ENCODE results near the gene NRXN3. TPM values are rescaled to one million over a fixed set of nuclear protein-coding genes. Genes with fewer than 3 reads are reported as not detected.

Gene NRXN3
- total RNA-seq, 2 experiments from 2014 or later: not detected

DNA sequence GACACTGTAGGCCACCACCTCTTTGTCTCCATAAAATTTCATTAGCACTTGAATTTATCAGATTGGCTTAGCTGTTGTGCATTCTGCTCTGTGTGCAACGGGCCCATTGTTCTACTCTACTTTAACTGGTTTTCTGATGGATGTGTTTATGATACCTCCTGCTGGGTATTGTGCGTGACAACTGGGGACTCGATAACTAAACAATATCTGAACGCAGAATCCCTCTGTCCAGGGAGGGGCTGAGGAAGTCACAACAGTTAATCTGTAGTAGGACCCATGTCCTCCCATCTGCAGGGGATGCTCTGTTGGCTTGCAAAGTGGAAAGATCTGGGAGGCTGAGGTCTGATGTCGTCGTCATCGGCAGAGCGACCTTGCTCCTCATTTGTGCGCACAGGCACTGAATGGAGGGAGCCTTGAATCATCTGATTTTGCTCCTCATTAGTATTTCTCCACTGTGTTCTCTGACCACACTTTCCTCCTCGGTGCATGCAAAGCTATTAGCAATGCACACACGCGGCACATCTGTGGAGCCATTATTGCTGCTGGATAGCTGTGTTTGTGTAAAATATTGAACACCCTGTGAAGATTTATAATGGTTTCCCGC, 422.5 kb downstream of the NRXN3 start:
- intact Hi-C loops (cut with micrococcal nuclease; ENCODE audit: unreplicated experiment): loop anchor here (10.0 kb wide), 1 partner anchor 568 kb away; no protein-coding TSS in a partner anchor
- H2AFZ ChIP-seq (ENCODE audit: low read length): no peak overlapping the region
- CTCF ChIA-PET (ENCODE audit: unreplicated experiment): no interaction called here

GRCh38 chr14:78593949-78594348, 423.8 kb downstream of the NRXN3 start:
- no peaks in the 10 kb centered on the region for H3K4me1 ChIP-seq (ENCODE audit: insufficient read depth, low read length, poor library complexity, severe bottlenecking)
- no peaks in the 10 kb centered on the region for H3K9me3 ChIP-seq (ENCODE audit: low read length)
- H2AFZ ChIP-seq (ENCODE audit: low read length): no peak overlapping the region
- BruUV-seq (replicated peaks): no TSS peak
- no peaks in the 10 kb centered on the region for H4K20me1 ChIP-seq (ENCODE audit: insufficient read depth, low read length)
- ChIA-PET CTCF (ENCODE audit: unreplicated experiment) (no interaction called here), POLR2A (no interaction called here)
- no peaks in the 10 kb centered on the region for H3K79me2 ChIP-seq (ENCODE audit: insufficient read depth, low read depth, low read length)
- no peak overlapping the region for H3K4me2 ChIP-seq (ENCODE audit: low read length)
- no peaks in the 10 kb centered on the region for H3K36me3 ChIP-seq (ENCODE audit: insufficient read depth, low read length)
- H3K4me3 ChIP-seq (ENCODE audit: low read depth, low read length, poor library complexity, severe bottlenecking): no peak overlapping the region
- TF ChIP-seq CTCF (conservative IDR thresholded peaks at IDR 0.05; ENCODE audit: low read length): no peak
- no peak for TF ChIP-seq EZH2phosphoT487 (IDR thresholded peaks at IDR 0.05; ENCODE audit: borderline replicate concordance, low read depth, low read length)
- H3K9me2 ChIP-seq (ENCODE audit: insufficient read depth, low read length): no peaks in the 10 kb centered on the region
- intact Hi-C loops (cut with micrococcal nuclease; ENCODE audit: unreplicated experiment): loop anchor here (10.0 kb wide), 1 partner anchor 569 kb away; no protein-coding TSS in a partner anchor
- DNase-seq (ENCODE audit: low spot score): no peak
- no peak overlapping the region for H3K27ac ChIP-seq (ENCODE audit: low read depth, low read length, poor library complexity, severe bottlenecking)

More for the DNA sequence above, 422.5 kb downstream of the NRXN3 start:
- no peaks in the 10 kb centered on the region for H4K20me1 ChIP-seq (ENCODE audit: insufficient read depth, low read length)
- H3K36me3 ChIP-seq (ENCODE audit: insufficient read depth, low read length): no peaks in the 10 kb centered on the region
- no peaks in the 10 kb centered on the region for H3K9me3 ChIP-seq (ENCODE audit: low read length)
- no peaks in the 10 kb centered on the region for H3K79me2 ChIP-seq (ENCODE audit: insufficient read depth, low read depth, low read length)
- H3K4me2 ChIP-seq (ENCODE audit: low read length): no peak overlapping the region
- no peak overlapping the region for H3K4me3 ChIP-seq (ENCODE audit: low read depth, low read length, poor library complexity, severe bottlenecking)
- POLR2A ChIA-PET: interaction anchor here (0.5 kb wide), 1 partner anchor 796 kb away, joined by 3 read pairs; no protein-coding TSS in a partner anchor
- no peaks in the 10 kb centered on the region for H3K9me2 ChIP-seq (ENCODE audit: insufficient read depth, low read length)
- DNase-seq (ENCODE audit: low spot score): no peak
- H3K27ac ChIP-seq (ENCODE audit: low read depth, low read length, poor library complexity, severe bottlenecking): no peak overlapping the region
- H3K4me1 ChIP-seq (ENCODE audit: insufficient read depth, low read length, poor library complexity, severe bottlenecking): no peaks in the 10 kb centered on the region
- TF ChIP-seq CTCF (conservative IDR thresholded peaks at IDR 0.05; ENCODE audit: low read length) (no peak), EZH2phosphoT487 (IDR thresholded peaks at IDR 0.05; ENCODE audit: borderline replicate concordance, low read depth, low read length) (no peak)
- no TSS peak for BruUV-seq (replicated peaks)

GRCh38 chr14:78595797-78596196, 425.6 kb downstream of the NRXN3 start:
- H3K79me2 ChIP-seq (ENCODE audit: insufficient read depth, low read depth, low read length): no peaks in the 10 kb centered on the region
- no peak for DNase-seq (ENCODE audit: low spot score)
- no peaks in the 10 kb centered on the region for H3K4me1 ChIP-seq (ENCODE audit: insufficient read depth, low read length, poor library complexity, severe bottlenecking)
- no peak overlapping the region for H2AFZ ChIP-seq (ENCODE audit: low read length)
- no peak overlapping the region for H3K4me2 ChIP-seq (ENCODE audit: low read length)
- H3K27ac ChIP-seq (ENCODE audit: low read depth, low read length, poor library complexity, severe bottlenecking): no peak overlapping the region
- H3K4me3 ChIP-seq (ENCODE audit: low read depth, low read length, poor library complexity, severe bottlenecking): no peak overlapping the region
- no TSS peak for BruUV-seq (replicated peaks)
- intact Hi-C loops (cut with micrococcal nuclease; ENCODE audit: unreplicated experiment): loop anchor here (5.0 to 10.0 kb wide), 2 partner anchors 571 to 733 kb away; no protein-coding TSS in a partner anchor
- POLR2A ChIA-PET: no interaction called here
- no peaks in the 10 kb centered on the region for H3K9me2 ChIP-seq (ENCODE audit: insufficient read depth, low read length)
- no peaks in the 10 kb centered on the region for H3K36me3 ChIP-seq (ENCODE audit: insufficient read depth, low read length)
- TF ChIP-seq EZH2phosphoT487 (IDR thresholded peaks at IDR 0.05; ENCODE audit: borderline replicate concordance, low read depth, low read length) (no peak), CTCF (conservative IDR thresholded peaks at IDR 0.05; ENCODE audit: low read length) (peak; percentile 65)
- H3K9me3 ChIP-seq (ENCODE audit: low read length): no peaks in the 10 kb centered on the region
- H4K20me1 ChIP-seq (ENCODE audit: insufficient read depth, low read length): no peaks in the 10 kb centered on the region
- CTCF ChIA-PET (ENCODE audit: unreplicated experiment): no interaction called here
